K562 (cell line): Measurements from ENCODE around the gene CSKMT. TPM values are rescaled to one million over a fixed set of nuclear protein-coding genes. Genes with fewer than 3 reads are reported as not detected.

ENCODE experiments used
- ATAC-seq: fragments of 200-7000 bp; cut with Tn5 transposase; 3 replicates; pipeline ENCODE4 v1.9.1; 2020; ENCODE audit warnings: moderate library complexity
- BruUV-seq: library from RNA; stranded (reverse); fragments of 400-500 nt; replicated peaks from 2 replicates; lab custom pipeline; 2021; lab: Mats Ljungman, UMichigan
- CTCF ChIA-PET: fragments of 300-600 bp; formaldehyde crosslinking; extraction: SDS; loops from one replicate; lab custom pipeline; 2021; ENCODE audit warnings: low intra/inter-chr PET ratio; lab: Yijun Ruan, JAX
- POLR2A ChIA-PET: fragments of 300-600, 350-650 bp; sonication (Branson Sonifier 250); formaldehyde crosslinking; extraction: SDS; loops from one replicate; lab custom pipeline; 2021; ENCODE audit warnings: antibody characterized with exemption, inconsistent platforms; lab: Yijun Ruan, JAX
- DNase-seq, 4 experiments: peaks; one replicate each; pipeline versions ENCODE4 v3.0.0 to v3.0.0-alpha.2; 2011 to 2018; ENCODE audit warnings: low spot score in 3 of 4, mixed read lengths in 3 of 4; ENCODE audit errors: extremely low read depth in 1 of 4
- FAIRE-seq: peaks from 2 replicates; lab custom pipeline; 2011; peaks lifted over from hg19 to GRCh38; lab: Jason Lieb, UNC
- H2AFZ ChIP-seq: 2 replicates; pipeline ENCODE4 v1.6.0; 2011; ENCODE audit warnings: low read depth, low read length, control low read depth, inconsistent platforms
- H3K27ac ChIP-seq: fragments of 200-600 bp; 3 replicates; pipeline ENCODE4 v1.8.0; 2011; ENCODE audit warnings: low read depth, mild to moderate bottlenecking, control low read depth, inconsistent platforms, low read length, moderate library complexity, mixed read lengths; ENCODE audit errors: extremely low read depth
- H3K27me3 ChIP-seq, 2 experiments: fragments of 300-600 bp in 1 of 2; 2 replicates in 1 of 2; 3 replicates in 1 of 2; pipeline versions ENCODE4 v1.6.0 to v1.8.0; 2011; ENCODE audit warnings: inconsistent platforms in 2 of 2, low read length in 2 of 2, mild to moderate bottlenecking in 1 of 2, mixed read lengths in 1 of 2, moderate library complexity in 1 of 2; ENCODE audit not compliant: control insufficient read depth in 2 of 2, insufficient read depth in 2 of 2
- H3K36me3 ChIP-seq: fragments of 300-600 bp; 3 replicates; pipeline ENCODE4 v1.8.0; 2011; ENCODE audit warnings: mild to moderate bottlenecking, low read length, inconsistent platforms; ENCODE audit not compliant: control insufficient read depth, insufficient read depth
- H3K4me1 ChIP-seq, 2 experiments: fragments of 200-600 bp in 1 of 2; replicated peaks in 1 of 2; 2 replicates in 1 of 2; 3 replicates in 1 of 2; pipeline versions ENCODE4 v1.5.1 to v1.8.0; 2011; ENCODE audit warnings: inconsistent platforms in 2 of 2, low read length in 2 of 2, mild to moderate bottlenecking in 1 of 2, mixed read lengths in 1 of 2, moderate library complexity in 1 of 2; ENCODE audit not compliant: control insufficient read depth in 2 of 2, insufficient read depth in 2 of 2
- H3K4me2 ChIP-seq: 2 replicates; pipeline ENCODE4 v1.6.1; 2011; ENCODE audit warnings: low read length, control low read depth, inconsistent platforms, mixed read lengths; ENCODE audit not compliant: insufficient read depth
- H3K4me3 ChIP-seq: fragments of 200-600 bp; sonication (generic), shearing (Covaris generic); 2 replicates; pipeline ENCODE4 v1.5.1; 2016; ENCODE audit warnings: control low read depth, inconsistent platforms
- H3K79me2 ChIP-seq: fragments of 200-600 bp; 3 replicates; pipeline ENCODE4 v1.8.0; 2011; ENCODE audit warnings: low read length, inconsistent platforms; ENCODE audit not compliant: control insufficient read depth, insufficient read depth
- H3K9ac ChIP-seq, 2 experiments: 2 replicates each; pipeline versions ENCODE4 v1.6.0 to v1.6.1; 2011; ENCODE audit warnings: low read depth in 2 of 2, low read length in 2 of 2, control low read depth in 1 of 2, inconsistent platforms in 1 of 2, mild to moderate bottlenecking in 1 of 2, mixed read lengths in 1 of 2; ENCODE audit not compliant: insufficient read depth in 1 of 2
- H3K9me1 ChIP-seq: one replicate; pipeline ENCODE4 v1.6.0; 2011; ENCODE audit warnings: inconsistent platforms, mild to moderate bottlenecking, low read length, moderate library complexity; ENCODE audit not compliant: control insufficient read depth, insufficient read depth
- H3K9me3 ChIP-seq: replicated peaks from 2 replicates; pipeline ENCODE4 v1.5.1; 2011; ENCODE audit warnings: low read depth, low read length, inconsistent platforms; ENCODE audit not compliant: control insufficient read depth, insufficient read depth
- H4K20me1 ChIP-seq: replicated peaks from 2 replicates; pipeline ENCODE4 v1.6.1; 2011; ENCODE audit warnings: low read length, inconsistent platforms, mixed read lengths; ENCODE audit not compliant: control insufficient read depth, insufficient read depth
- EWSR1 ChIP-seq: fragments of 450-650 bp; IDR thresholded peaks from 2 replicates; pipeline ENCODE4 v1.6.1; 2018; ENCODE audit warnings: borderline replicate concordance, mild to moderate bottlenecking, low read depth, moderate library complexity; ENCODE audit not compliant: partially characterized antibody
- PHF21A ChIP-seq: fragments of 450-650 bp; IDR thresholded peaks from 2 replicates; pipeline ENCODE4 v1.6.1; 2017; ENCODE audit warnings: low read depth, borderline replicate concordance
- POLR2G ChIP-seq: fragments of 200-400 bp; formaldehyde crosslinking; IDR thresholded peaks from 2 replicates; pipeline ENCODE4 v1.6.1; 2017; ENCODE audit warnings: low read depth, mild to moderate bottlenecking, antibody characterized with exemption, low read length, moderate library complexity
- RBFOX2 ChIP-seq: fragments of 200-400 bp; formaldehyde crosslinking; IDR thresholded peaks from 2 replicates; pipeline ENCODE4 v1.6.1; 2017; ENCODE audit warnings: low read depth, mild to moderate bottlenecking, low read length, moderate library complexity
- WGBS: fragments of 100-300 bp; shearing (Covaris generic); methylation state at CpG from one replicate; pipeline ENCODE4 v1.1.6; 2016; ENCODE audit warnings: low coverage, mixed read lengths; ENCODE audit not compliant: insufficient coverage; ENCODE audit errors: missing lambda C conversion rate; 5-methylcytosine and 5-hydroxymethylcytosine counted together
- in situ Hi-C: fragments of 300-500 bp; cut with MboI; formaldehyde crosslinking; loops from 4 replicates; pipeline ENCODE4 v1.15.0; 2018; ENCODE audit warnings: inconsistent platforms, mixed read lengths
- intact Hi-C: fragments of 100-400 bp; cut with micrococcal nuclease; formaldehyde crosslinking; loops from 2 replicates; pipeline ENCODE4 v1.14.2; 2022
- polyA plus RNA-seq, 8 experiments: library from polyadenylated mRNA; depleted of rRNA in 4 of 8; stranded (reverse) in 5 of 8; unstranded in 3 of 8; fragments of >200 nt; fragmentation: Nextera tagmentation in 2 of 8; fragmentation: Illumina TruSeq in 1 of 8; extraction: Ambion mirVana in 2 of 8; extraction: Trizol in 1 of 8; gene quantifications; 2 replicates each; pipeline versions ENCODE4 v1.2.1 to v1.2.3, GENCODE V29; 2011 to 2014; ENCODE audit warnings: inconsistent platforms in 1 of 8, missing spikeins in 1 of 8
- total RNA-seq, 7 experiments: library from RNA; depleted of rRNA in 6 of 7; stranded (reverse); fragments of >200 nt in 6 of 7; fragmentation: Illumina TruSeq in 2 of 7; extraction: Trizol in 2 of 7; gene quantifications; 2 replicates each; pipeline versions ENCODE4 v1.2.1 to v1.2.3, GENCODE V29; 2011 to 2021; ENCODE audit warnings: low replicate concordance in 1 of 7
- TF ChIP-seq, protein P1 (sequence below): fragments of 250-450 bp; sonication (Bioruptor Pico); IDR thresholded peaks from 2 replicates; pipeline ENCODE4 v1.5.0; 2022; ENCODE audit warnings: mild to moderate bottlenecking

Gene CSKMT
- total and polyA plus RNA-seq, 9 of the 15 experiments (the other 6 are each of a cell fraction or from before 2014, with no cell fraction given): 10.3 to 108 (median 27.2) TPM

- no peak for FAIRE-seq
- CTCF ChIA-PET: no interaction called here
- peak overlapping the region in 1 of 2 experiments; percentile 85; a peak in 2 of 4 replicates for H3K9ac ChIP-seq
- no peak for TF ChIP-seq EWSR1
- TF ChIP-seq POLR2G: 0 out of 2 replicates have a peak, but pooled peaks have one; percentile 35
- TF ChIP-seq, protein P1, sequence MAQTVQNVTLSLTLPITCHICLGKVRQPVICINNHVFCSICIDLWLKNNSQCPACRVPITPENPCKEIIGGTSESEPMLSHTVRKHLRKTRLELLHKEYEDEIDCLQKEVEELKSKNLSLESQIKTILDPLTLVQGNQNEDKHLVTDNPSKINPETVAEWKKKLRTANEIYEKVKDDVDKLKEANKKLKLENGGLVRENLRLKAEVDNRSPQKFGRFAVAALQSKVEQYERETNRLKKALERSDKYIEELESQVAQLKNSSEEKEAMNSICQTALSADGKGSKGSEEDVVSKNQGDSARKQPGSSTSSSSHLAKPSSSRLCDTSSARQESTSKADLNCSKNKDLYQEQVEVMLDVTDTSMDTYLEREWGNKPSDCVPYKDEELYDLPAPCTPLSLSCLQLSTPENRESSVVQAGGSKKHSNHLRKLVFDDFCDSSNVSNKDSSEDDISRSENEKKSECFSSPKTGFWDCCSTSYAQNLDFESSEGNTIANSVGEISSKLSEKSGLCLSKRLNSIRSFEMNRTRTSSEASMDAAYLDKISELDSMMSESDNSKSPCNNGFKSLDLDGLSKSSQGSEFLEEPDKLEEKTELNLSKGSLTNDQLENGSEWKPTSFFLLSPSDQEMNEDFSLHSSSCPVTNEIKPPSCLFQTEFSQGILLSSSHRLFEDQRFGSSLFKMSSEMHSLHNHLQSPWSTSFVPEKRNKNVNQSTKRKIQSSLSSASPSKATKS (CRISPR knock-in tag): no peak
- TF ChIP-seq PHF21A: no peak
- peak; percentile 49 for TF ChIP-seq RBFOX2
- TF ChIP-seq, all 486 proteins: peak for 2
- H4K20me1 ChIP-seq: peaks cover 20% of the 10 kb centered on the region
- peaks cover 63% of the 10 kb centered on the region for H3K36me3 ChIP-seq
- intact Hi-C loops (no loop called here), in situ Hi-C loops (no loop called here)
- 92% methylated on average over 21 of the region's 24 CpGs for WGBS
- H3K9me3 ChIP-seq: no peaks in the 10 kb centered on the region
- peaks cover 15 to 43% of the 10 kb centered on the region in 2 experiments for H3K4me1 ChIP-seq
- peaks cover 65% of the 10 kb centered on the region for H3K79me2 ChIP-seq
- DNase-seq: no peak
- ATAC-seq: no peak
- no peak overlapping the region for H3K4me2 ChIP-seq
- no TSS peak for BruUV-seq
- no peaks in the 10 kb centered on the region for H3K27me3 ChIP-seq
- no peak overlapping the region for H2AFZ ChIP-seq
- POLR2A ChIA-PET: interaction anchor here (0.6 to 2.8 kb wide), 11 partner anchors 9 to 1042 kb away, joined by 3 to 40 read pairs (median 3); partner anchors contain the start of genes C11orf98, CSKMT, LBHD1 and TUT1
- no peaks in the 10 kb centered on the region for H3K9me1 ChIP-seq
- H3K27ac ChIP-seq: no peak overlapping the region
- no peak overlapping the region for H3K4me3 ChIP-seq
Measured at GRCh38 chr11:62648185-62648966, 16.7 kb upstream of the CSKMT start.
